ENCODE results near the gene OPN5.

Gene OPN5

GRCh38 chr6:47804821-47805220 lies 23.0 kb downstream of the OPN5 start:
- TF ChIP-seq, protein P1, sequence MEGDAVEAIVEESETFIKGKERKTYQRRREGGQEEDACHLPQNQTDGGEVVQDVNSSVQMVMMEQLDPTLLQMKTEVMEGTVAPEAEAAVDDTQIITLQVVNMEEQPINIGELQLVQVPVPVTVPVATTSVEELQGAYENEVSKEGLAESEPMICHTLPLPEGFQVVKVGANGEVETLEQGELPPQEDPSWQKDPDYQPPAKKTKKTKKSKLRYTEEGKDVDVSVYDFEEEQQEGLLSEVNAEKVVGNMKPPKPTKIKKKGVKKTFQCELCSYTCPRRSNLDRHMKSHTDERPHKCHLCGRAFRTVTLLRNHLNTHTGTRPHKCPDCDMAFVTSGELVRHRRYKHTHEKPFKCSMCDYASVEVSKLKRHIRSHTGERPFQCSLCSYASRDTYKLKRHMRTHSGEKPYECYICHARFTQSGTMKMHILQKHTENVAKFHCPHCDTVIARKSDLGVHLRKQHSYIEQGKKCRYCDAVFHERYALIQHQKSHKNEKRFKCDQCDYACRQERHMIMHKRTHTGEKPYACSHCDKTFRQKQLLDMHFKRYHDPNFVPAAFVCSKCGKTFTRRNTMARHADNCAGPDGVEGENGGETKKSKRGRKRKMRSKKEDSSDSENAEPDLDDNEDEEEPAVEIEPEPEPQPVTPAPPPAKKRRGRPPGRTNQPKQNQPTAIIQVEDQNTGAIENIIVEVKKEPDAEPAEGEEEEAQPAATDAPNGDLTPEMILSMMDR (IDR thresholded peaks at IDR 0.05; ENCODE audit: borderline replicate concordance, insufficient read depth, low read depth, low read length) = no peak
- no peak overlapping the region for H3K4me3 ChIP-seq (ENCODE audit: low read depth, low read length)

GRCh38 chr6:47809873-47810272 lies 28.0 kb downstream of the OPN5 start:
- H3K4me3 ChIP-seq (ENCODE audit: low read depth, low read length) = no peak overlapping the region
- TF ChIP-seq, protein P1 (IDR thresholded peaks at IDR 0.05; ENCODE audit: borderline replicate concordance, insufficient read depth, low read depth, low read length) = no peak

- TF ChIP-seq, protein P1 (IDR thresholded peaks at IDR 0.05; ENCODE audit: borderline replicate concordance, insufficient read depth, low read depth, low read length) = 0 out of 2 replicates have a peak, but pooled peaks have one; percentile 18
- H3K4me3 ChIP-seq (ENCODE audit: low read depth, low read length) = no peak overlapping the region
Measured at GRCh38 chr6:47810885-47811284, 29.1 kb downstream of the OPN5 start.

- TF ChIP-seq, protein P1 (IDR thresholded peaks at IDR 0.05; ENCODE audit: borderline replicate concordance, insufficient read depth, low read depth, low read length) = no peak
Measured at GRCh38 chr6:47811443-47811842, 29.6 kb downstream of the OPN5 start.

DNA sequence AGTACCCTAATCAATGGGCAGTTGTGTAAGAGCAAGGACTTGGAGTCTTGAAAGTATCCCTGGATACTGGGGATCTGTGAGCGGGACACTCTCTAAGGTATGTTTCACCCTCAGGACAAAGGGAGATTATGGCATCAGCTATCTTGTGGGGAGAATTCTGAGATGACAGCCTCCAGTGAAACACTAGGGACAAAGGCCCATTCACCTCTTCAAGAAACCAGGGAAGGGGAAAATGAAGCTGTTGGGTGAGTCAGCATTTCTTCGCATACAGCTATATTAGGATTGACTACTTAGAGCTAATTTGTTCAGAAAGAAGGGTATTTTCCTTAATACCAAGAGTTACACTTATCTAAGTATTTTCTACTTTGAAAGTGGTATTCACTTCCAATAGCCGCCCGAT lies 35.9 kb downstream of the OPN5 start:
- TF ChIP-seq, protein P1 (IDR thresholded peaks at IDR 0.05; ENCODE audit: borderline replicate concordance, insufficient read depth, low read depth, low read length) = no peak
- H3K4me3 ChIP-seq (ENCODE audit: low read depth, low read length) = no peak overlapping the region

More at GRCh38 chr6:47811443-47811842, 29.6 kb downstream of the OPN5 start:
- H3K4me3 ChIP-seq (ENCODE audit: low read depth, low read length) = no peak overlapping the region

DNA sequence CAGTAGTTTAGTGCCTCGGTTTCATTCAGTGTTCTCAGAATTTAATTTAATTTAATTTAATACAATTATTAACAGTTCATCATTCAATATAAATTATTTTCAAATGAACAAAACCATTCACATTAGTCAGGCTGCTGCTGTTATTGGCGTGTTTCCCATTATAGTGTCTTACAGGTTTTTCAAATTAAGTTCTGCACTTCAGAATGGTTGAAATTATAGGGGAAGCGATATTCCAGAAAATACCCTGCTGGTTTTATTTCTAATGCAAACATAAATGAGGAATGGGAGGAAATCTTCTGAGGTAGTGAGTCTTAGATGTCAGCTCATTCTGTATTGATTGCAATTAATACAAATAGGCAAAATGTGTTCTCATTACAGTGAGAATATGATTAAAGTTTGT lies 37.6 kb downstream of the OPN5 start:
- H3K4me3 ChIP-seq (ENCODE audit: low read depth, low read length) = no peak overlapping the region
- TF ChIP-seq, protein P1 (IDR thresholded peaks at IDR 0.05; ENCODE audit: borderline replicate concordance, insufficient read depth, low read depth, low read length) = no peak

GRCh38 chr6:47822856-47823554 lies 41.2 kb downstream of the OPN5 start:
- H3K4me3 ChIP-seq (ENCODE audit: low read depth, low read length) = no peak overlapping the region
- TF ChIP-seq, protein P1 (IDR thresholded peaks at IDR 0.05; ENCODE audit: borderline replicate concordance, insufficient read depth, low read depth, low read length) = no peak

Data from GM12875 (cell line).